ENCODE data around the gene PCDH15. TPM values are rescaled to one million over a fixed set of nuclear protein-coding genes. Genes with fewer than 3 reads are reported as not detected.

Gene PCDH15
- total RNA-seq, 1 donor from 2014 or later, result 3.2 TPM

DNA sequence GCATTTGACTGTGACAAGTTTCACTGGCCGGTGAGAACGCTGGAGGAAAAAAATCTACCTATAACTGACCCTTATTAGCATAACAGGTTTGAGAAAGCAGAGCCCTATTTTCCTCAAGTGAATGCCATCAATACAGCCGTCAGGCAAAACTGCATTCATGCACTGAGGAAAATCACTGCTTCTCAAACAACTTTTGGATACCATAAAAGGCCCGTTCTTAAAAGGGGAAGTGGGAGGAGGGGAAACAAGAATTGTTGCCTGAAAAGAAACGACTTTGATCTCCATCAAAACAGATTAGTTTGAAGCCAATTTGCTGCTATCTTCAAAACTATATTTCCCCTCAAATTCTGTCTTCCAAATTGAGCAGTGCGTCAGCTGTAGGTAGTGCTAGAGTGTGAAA is 670.6 kb downstream of the PCDH15 start:
- Histone ChIP-seq H3K36me3 (no peaks in the 10 kb centered on the region), H3K4me3 (no peak overlapping the region), H3K27me3 (no peaks in the 10 kb centered on the region), H3K4me1 (no peaks in the 10 kb centered on the region), H3K27ac (no peak overlapping the region), H3K9me3 (no peaks in the 10 kb centered on the region)
- ATAC-seq (no peak), DNase-seq (no peak)
- TF ChIP-seq, protein P1, sequence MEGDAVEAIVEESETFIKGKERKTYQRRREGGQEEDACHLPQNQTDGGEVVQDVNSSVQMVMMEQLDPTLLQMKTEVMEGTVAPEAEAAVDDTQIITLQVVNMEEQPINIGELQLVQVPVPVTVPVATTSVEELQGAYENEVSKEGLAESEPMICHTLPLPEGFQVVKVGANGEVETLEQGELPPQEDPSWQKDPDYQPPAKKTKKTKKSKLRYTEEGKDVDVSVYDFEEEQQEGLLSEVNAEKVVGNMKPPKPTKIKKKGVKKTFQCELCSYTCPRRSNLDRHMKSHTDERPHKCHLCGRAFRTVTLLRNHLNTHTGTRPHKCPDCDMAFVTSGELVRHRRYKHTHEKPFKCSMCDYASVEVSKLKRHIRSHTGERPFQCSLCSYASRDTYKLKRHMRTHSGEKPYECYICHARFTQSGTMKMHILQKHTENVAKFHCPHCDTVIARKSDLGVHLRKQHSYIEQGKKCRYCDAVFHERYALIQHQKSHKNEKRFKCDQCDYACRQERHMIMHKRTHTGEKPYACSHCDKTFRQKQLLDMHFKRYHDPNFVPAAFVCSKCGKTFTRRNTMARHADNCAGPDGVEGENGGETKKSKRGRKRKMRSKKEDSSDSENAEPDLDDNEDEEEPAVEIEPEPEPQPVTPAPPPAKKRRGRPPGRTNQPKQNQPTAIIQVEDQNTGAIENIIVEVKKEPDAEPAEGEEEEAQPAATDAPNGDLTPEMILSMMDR (IDR thresholded peaks at IDR 0.05), result no peak
- intact Hi-C loops (cut with DNase I), result no loop called here

- H3K36me3 ChIP-seq, result no peaks in the 10 kb centered on the region
- intact Hi-C loops (cut with DNase I), result no loop called here
- no peaks in the 10 kb centered on the region for H3K27me3 ChIP-seq
- no peaks in the 10 kb centered on the region for H3K9me3 ChIP-seq
- H3K4me1 ChIP-seq, result no peaks in the 10 kb centered on the region
- TF ChIP-seq, protein P1 (IDR thresholded peaks at IDR 0.05), result no peak
- H3K27ac ChIP-seq, result no peak overlapping the region
- no peak for ATAC-seq
- DNase-seq, result no peak
- no peak overlapping the region for H3K4me3 ChIP-seq
These were observed 675.8 kb downstream of the PCDH15 start for GRCh38 chr10:54125098-54125747.

- ATAC-seq (no peak), DNase-seq (no peak)
- Histone ChIP-seq H3K36me3 (no peaks in the 10 kb centered on the region), H3K4me1 (no peaks in the 10 kb centered on the region), H3K4me3 (no peak overlapping the region), H3K27ac (no peak overlapping the region), H3K9me3 (no peaks in the 10 kb centered on the region), H3K27me3 (no peaks in the 10 kb centered on the region)
- intact Hi-C loops (cut with DNase I), result no loop called here
- TF ChIP-seq, protein P1 (IDR thresholded peaks at IDR 0.05), result no peak
These were observed 676.7 kb downstream of the PCDH15 start for GRCh38 chr10:54124209-54124885.

GRCh38 chr10:54120806-54121205 is 680.2 kb downstream of the PCDH15 start:
- intact Hi-C loops (cut with DNase I), result no loop called here
- no peaks in the 10 kb centered on the region for H3K36me3 ChIP-seq
- no peak overlapping the region for H3K4me3 ChIP-seq
- no peaks in the 10 kb centered on the region for H3K9me3 ChIP-seq
- H3K27ac ChIP-seq, result no peak overlapping the region
- no peaks in the 10 kb centered on the region for H3K27me3 ChIP-seq
- no peaks in the 10 kb centered on the region for H3K4me1 ChIP-seq
- ATAC-seq, result no peak
- DNase-seq, result no peak
- TF ChIP-seq, protein P1 (IDR thresholded peaks at IDR 0.05), result no peak

- Histone ChIP-seq H3K27me3 (no peaks in the 10 kb centered on the region), H3K4me1 (no peaks in the 10 kb centered on the region), H3K4me3 (no peak overlapping the region), H3K9me3 (no peaks in the 10 kb centered on the region), H3K36me3 (no peaks in the 10 kb centered on the region), H3K27ac (no peak overlapping the region)
- ATAC-seq (no peak), DNase-seq (no peak)
- intact Hi-C loops (cut with DNase I), result no loop called here
- TF ChIP-seq, protein P1 (IDR thresholded peaks at IDR 0.05), result no peak
These were observed 692.1 kb downstream of the PCDH15 start for GRCh38 chr10:54108961-54109360.
